ENCODE measurements around the gene RANBP1. TPM values are rescaled to one million over a fixed set of nuclear protein-coding genes. Genes with fewer than 3 reads are reported as not detected.

Gene RANBP1
- total and polyA plus RNA-seq, 12 donors, result 31.8 to 71.7 (median 39.0) TPM

- ATAC-seq (peak; percentile 6 to 49 (median 18)), DNase-seq (no peak)
- 23 to 36% methylated on average over 4 of the region's 4 CpGs for WGBS, 2 donors
- Histone ChIP-seq H3K4me1 (peaks cover 47 to 57% (median 54%) of the 10 kb centered on the region in 9 donors), H3K4me3 (no peak overlapping the region), H3K36me3 (peaks cover 0 to 32% (median 6%) of the 10 kb centered on the region in 9 donors), H3K9me3 (no peaks in the 10 kb centered on the region), H3K27ac (peak overlapping the region in 9 of 10 donors; percentile 29 to 79 (median 73)), H3K27me3 (no peaks in the 10 kb centered on the region)
- TF ChIP-seq, protein P1, sequence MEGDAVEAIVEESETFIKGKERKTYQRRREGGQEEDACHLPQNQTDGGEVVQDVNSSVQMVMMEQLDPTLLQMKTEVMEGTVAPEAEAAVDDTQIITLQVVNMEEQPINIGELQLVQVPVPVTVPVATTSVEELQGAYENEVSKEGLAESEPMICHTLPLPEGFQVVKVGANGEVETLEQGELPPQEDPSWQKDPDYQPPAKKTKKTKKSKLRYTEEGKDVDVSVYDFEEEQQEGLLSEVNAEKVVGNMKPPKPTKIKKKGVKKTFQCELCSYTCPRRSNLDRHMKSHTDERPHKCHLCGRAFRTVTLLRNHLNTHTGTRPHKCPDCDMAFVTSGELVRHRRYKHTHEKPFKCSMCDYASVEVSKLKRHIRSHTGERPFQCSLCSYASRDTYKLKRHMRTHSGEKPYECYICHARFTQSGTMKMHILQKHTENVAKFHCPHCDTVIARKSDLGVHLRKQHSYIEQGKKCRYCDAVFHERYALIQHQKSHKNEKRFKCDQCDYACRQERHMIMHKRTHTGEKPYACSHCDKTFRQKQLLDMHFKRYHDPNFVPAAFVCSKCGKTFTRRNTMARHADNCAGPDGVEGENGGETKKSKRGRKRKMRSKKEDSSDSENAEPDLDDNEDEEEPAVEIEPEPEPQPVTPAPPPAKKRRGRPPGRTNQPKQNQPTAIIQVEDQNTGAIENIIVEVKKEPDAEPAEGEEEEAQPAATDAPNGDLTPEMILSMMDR (IDR thresholded peaks at IDR 0.05), result no peak
- intact Hi-C loops (cut with DNase I), result loop anchor here in 1 of 10 donors (10.0 kb wide), 1 partner anchor 174 kb away; no protein-coding TSS in a partner anchor
Measured at GRCh38 chr22:20138417-20138738, 22.5 kb downstream of the RANBP1 start.

DNA sequence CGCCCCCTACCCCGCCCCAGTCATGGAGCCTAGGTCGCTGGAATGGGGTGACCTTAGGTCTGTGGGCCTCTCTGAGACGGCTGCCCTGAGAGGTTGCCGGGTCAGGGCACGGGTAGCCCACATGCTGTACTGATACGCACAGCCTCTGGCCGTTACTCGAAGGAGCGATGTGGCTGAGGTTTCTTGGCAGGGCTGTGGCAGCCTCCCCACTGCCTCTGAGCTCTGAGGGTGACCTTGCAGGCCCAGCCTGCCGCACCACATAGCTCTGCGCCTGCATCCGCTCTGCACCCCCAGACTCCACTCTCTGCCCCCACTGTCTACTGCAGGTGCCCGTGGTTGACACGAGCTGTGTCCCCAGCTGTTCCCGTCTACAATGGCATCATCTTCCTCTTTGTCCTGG is 23.0 kb downstream of the RANBP1 start:
- 72 to 81% methylated on average over 16 of the region's 16 CpGs for WGBS, 2 donors
- Histone ChIP-seq H3K9me3 (no peaks in the 10 kb centered on the region), H3K4me1 (peaks cover 43 to 52% (median 50%) of the 10 kb centered on the region in 9 donors), H3K4me3 (no peak overlapping the region), H3K36me3 (peaks cover 0 to 37% (median 6%) of the 10 kb centered on the region in 9 donors), H3K27ac (peak overlapping the region in 8 of 10 donors; percentile 12 to 79 (median 71)), H3K27me3 (no peaks in the 10 kb centered on the region)
- DNase-seq (no peak), ATAC-seq (peak in 6 of 8 donors; percentile 1 to 17 (median 8))
- TF ChIP-seq, protein P1 (IDR thresholded peaks at IDR 0.05), result no peak
- intact Hi-C loops (cut with DNase I), result loop anchor here in 1 of 10 donors (10.0 kb wide), 1 partner anchor 174 kb away; no protein-coding TSS in a partner anchor

- H3K27ac ChIP-seq, result peak overlapping the region in 1 of 10 donors; percentile 73
- DNase-seq (no peak), ATAC-seq (no peak)
- H3K4me1 ChIP-seq, result peaks cover 38 to 45% (median 43%) of the 10 kb centered on the region in 9 donors
- intact Hi-C loops (cut with DNase I), result loop anchor here in 1 of 10 donors (10.0 kb wide), 1 partner anchor 175 kb away; no protein-coding TSS in a partner anchor
- no peaks in the 10 kb centered on the region for H3K27me3 ChIP-seq
- 95 to 96% methylated on average over 36 of the region's 36 CpGs for WGBS, 2 donors
- H3K9me3 ChIP-seq, result no peaks in the 10 kb centered on the region
- peaks cover 0 to 43% (median 6%) of the 10 kb centered on the region in 9 donors for H3K36me3 ChIP-seq
- no peak overlapping the region for H3K4me3 ChIP-seq
- TF ChIP-seq, protein P1 (IDR thresholded peaks at IDR 0.05), result no peak
Measured at GRCh38 chr22:20139391-20140106, 23.6 kb downstream of the RANBP1 start.

- peaks cover 37 to 40% (median 38%) of the 10 kb centered on the region in 9 donors for H3K4me1 ChIP-seq
- H3K36me3 ChIP-seq, result peaks cover 0 to 49% (median 6%) of the 10 kb centered on the region in 9 donors
- ATAC-seq (no peak), DNase-seq (no peak)
- H3K9me3 ChIP-seq, result no peaks in the 10 kb centered on the region
- TF ChIP-seq, protein P1 (IDR thresholded peaks at IDR 0.05), result no peak
- H3K27me3 ChIP-seq, result no peaks in the 10 kb centered on the region
- no peak overlapping the region for H3K4me3 ChIP-seq
- H3K27ac ChIP-seq, result no peak overlapping the region
- intact Hi-C loops (cut with DNase I), result no loop called here
- 84 to 93% methylated on average over 11 of the region's 11 CpGs for WGBS, 2 donors
Measured at GRCh38 chr22:20140107-20140445, 24.2 kb downstream of the RANBP1 start.

Measured in heart right ventricle (tissue), 16 donors.